ENCODE measurements around the gene WIPI1. TPM values are rescaled to one million over a fixed set of nuclear protein-coding genes. Genes with fewer than 3 reads are reported as not detected.

The WIPI1 gene
- total RNA-seq, 1 experiment from 2014 or later, result 38.4 TPM

DNA sequence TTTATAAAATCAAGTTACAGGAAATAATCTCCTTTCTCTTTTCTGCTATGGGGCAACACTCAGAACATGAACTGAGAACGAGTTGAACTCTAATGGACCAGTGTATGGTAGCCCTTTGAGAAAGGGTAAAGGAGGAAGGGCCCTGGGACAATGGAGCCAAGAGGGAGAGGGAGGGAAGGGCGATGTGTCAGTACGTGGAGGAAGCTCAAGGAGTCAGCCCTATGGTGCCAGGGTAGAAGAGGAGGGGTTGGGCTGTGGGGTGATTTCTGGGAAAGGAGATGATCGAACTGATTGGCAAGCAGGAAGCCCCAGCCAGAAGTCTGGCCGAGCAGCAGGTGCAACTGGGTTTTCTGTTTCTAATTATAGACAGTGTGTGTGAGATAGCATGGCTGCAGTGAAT, 4.3 kb upstream of the WIPI1 start:
- Mint-ChIP-seq H3K4me1 (ENCODE audit: insufficient read depth, unreplicated experiment) (peaks cover 22% of the 10 kb centered on the region), H3K4me3 (ENCODE audit: unreplicated experiment) (no peak overlapping the region), H3K27ac (ENCODE audit: low read depth, unreplicated experiment) (peak overlapping the region; percentile 23), H3K9me3 (ENCODE audit: unreplicated experiment) (no peaks in the 10 kb centered on the region), H3K36me3 (ENCODE audit: insufficient read depth, unreplicated experiment) (no peaks in the 10 kb centered on the region), H3K27me3 (ENCODE audit: insufficient read depth, unreplicated experiment) (no peaks in the 10 kb centered on the region)
- no peak for TF ChIP-seq CTCF (IDR thresholded peaks at IDR 0.05; ENCODE audit: unreplicated experiment)
- ChIA-PET POLR2A (interaction anchor here (2.0 to 8.8 kb wide), 2 partner anchors 51 to 208 kb away, joined by 6 to 114 read pairs; partner anchors contain the start of gene PRKAR1A), CTCF (interaction anchor here (0.6 to 2.3 kb wide), 7 partner anchors 15 to 288 kb away, joined by 3 to 12 read pairs (median 7); no protein-coding TSS in a partner anchor)
- no peak for DNase-seq (ENCODE audit: unreplicated experiment)
- intact Hi-C loops (cut with micrococcal nuclease), result loop anchor here (5.0 kb wide), 2 partner anchors 494 to 744 kb away; partner anchors contain the start of gene NOL11
- no TSS peak for BruUV-seq (replicated peaks)

DNA sequence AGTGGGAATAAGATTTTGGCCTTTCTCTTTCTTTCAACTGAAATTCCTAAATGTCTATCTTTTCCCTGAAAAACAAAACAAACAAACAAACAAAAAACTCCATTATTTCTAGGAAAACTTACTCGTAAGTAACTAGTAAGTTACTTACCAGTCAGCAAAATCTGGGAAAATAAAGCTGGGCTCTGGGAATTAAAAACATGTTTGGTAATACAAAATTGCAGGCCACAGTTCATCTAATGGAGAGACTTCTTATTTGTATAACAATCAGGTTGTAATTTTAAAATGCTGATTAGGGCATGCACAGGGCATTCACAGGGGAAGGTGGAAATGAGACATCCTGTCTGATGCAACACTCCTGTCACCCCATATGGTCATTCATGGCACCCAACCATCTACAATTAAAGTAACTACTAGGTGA, 3.8 kb upstream of the WIPI1 start:
- Mint-ChIP-seq H3K36me3 (ENCODE audit: insufficient read depth, unreplicated experiment) (no peaks in the 10 kb centered on the region), H3K4me3 (ENCODE audit: unreplicated experiment) (no peak overlapping the region), H3K9me3 (ENCODE audit: unreplicated experiment) (no peaks in the 10 kb centered on the region), H3K27ac (ENCODE audit: low read depth, unreplicated experiment) (peak overlapping the region; percentile 23), H3K4me1 (ENCODE audit: insufficient read depth, unreplicated experiment) (peaks cover 27% of the 10 kb centered on the region), H3K27me3 (ENCODE audit: insufficient read depth, unreplicated experiment) (no peaks in the 10 kb centered on the region)
- intact Hi-C loops (cut with micrococcal nuclease), result loop anchor here (5.0 kb wide), 2 partner anchors 494 to 744 kb away; partner anchors contain the start of gene NOL11
- no peak for TF ChIP-seq CTCF (IDR thresholded peaks at IDR 0.05; ENCODE audit: unreplicated experiment)
- CTCF ChIA-PET, result interaction anchor here (0.6 to 2.3 kb wide), 6 partner anchors 24 to 288 kb away, joined by 3 to 12 read pairs (median 6); no protein-coding TSS in a partner anchor
- no peak for DNase-seq (ENCODE audit: unreplicated experiment)
- TSS peak; percentile 21 for BruUV-seq (replicated peaks)
- POLR2A ChIA-PET, result interaction anchor here (2.0 to 8.8 kb wide), 2 partner anchors 51 to 207 kb away, joined by 6 to 114 read pairs; partner anchors contain the start of gene PRKAR1A

- no peak overlapping the region for H3K4me3 Mint-ChIP-seq (ENCODE audit: unreplicated experiment)
- intact Hi-C loops (cut with micrococcal nuclease), result loop anchor here (5.0 kb wide), 2 partner anchors 493 to 743 kb away; partner anchors contain the start of gene NOL11
- no peak for TF ChIP-seq CTCF (IDR thresholded peaks at IDR 0.05; ENCODE audit: unreplicated experiment)
- no peaks in the 10 kb centered on the region for H3K27me3 Mint-ChIP-seq (ENCODE audit: insufficient read depth, unreplicated experiment)
- TSS peak; percentile 12 for BruUV-seq (replicated peaks)
- peaks cover 31% of the 10 kb centered on the region for H3K4me1 Mint-ChIP-seq (ENCODE audit: insufficient read depth, unreplicated experiment)
- no peaks in the 10 kb centered on the region for H3K9me3 Mint-ChIP-seq (ENCODE audit: unreplicated experiment)
- ChIA-PET CTCF (interaction anchor here (0.6 to 2.5 kb wide), 7 partner anchors 9 to 297 kb away, joined by 3 to 12 read pairs (median 4); no protein-coding TSS in a partner anchor), POLR2A (interaction anchor here (0.7 to 8.8 kb wide), 4 partner anchors 51 to 212 kb away, joined by 3 to 114 read pairs (median 10); partner anchors contain the start of genes ARSG, PRKAR1A and SLC16A6)
- DNase-seq (ENCODE audit: unreplicated experiment), result no peak
- H3K36me3 Mint-ChIP-seq (ENCODE audit: insufficient read depth, unreplicated experiment), result no peaks in the 10 kb centered on the region
- peak overlapping the region; percentile 23 for H3K27ac Mint-ChIP-seq (ENCODE audit: low read depth, unreplicated experiment)
Measured at GRCh38 chr17:68460715-68461114, 3.4 kb upstream of the WIPI1 start.

- H3K4me3 Mint-ChIP-seq (ENCODE audit: unreplicated experiment), result no peak overlapping the region
- H3K27ac Mint-ChIP-seq (ENCODE audit: low read depth, unreplicated experiment), result no peak overlapping the region
- H3K36me3 Mint-ChIP-seq (ENCODE audit: insufficient read depth, unreplicated experiment), result no peaks in the 10 kb centered on the region
- CTCF ChIA-PET, result interaction anchor here (0.6 to 2.5 kb wide), 5 partner anchors 9 to 298 kb away, joined by 3 to 12 read pairs (median 4); no protein-coding TSS in a partner anchor
- POLR2A ChIA-PET, result interaction anchor here (0.7 to 8.8 kb wide), 3 partner anchors 52 to 211 kb away, joined by 3 to 114 read pairs (median 14); partner anchors contain the start of genes ARSG, PRKAR1A and SLC16A6
- H3K9me3 Mint-ChIP-seq (ENCODE audit: unreplicated experiment), result no peaks in the 10 kb centered on the region
- intact Hi-C loops (cut with micrococcal nuclease), result loop anchor here (5.0 kb wide), 2 partner anchors 493 to 743 kb away; partner anchors contain the start of gene NOL11
- TF ChIP-seq CTCF (IDR thresholded peaks at IDR 0.05; ENCODE audit: unreplicated experiment), result no peak
- H3K27me3 Mint-ChIP-seq (ENCODE audit: insufficient read depth, unreplicated experiment), result no peaks in the 10 kb centered on the region
- H3K4me1 Mint-ChIP-seq (ENCODE audit: insufficient read depth, unreplicated experiment), result peaks cover 37% of the 10 kb centered on the region
- no peak for DNase-seq (ENCODE audit: unreplicated experiment)
- no TSS peak for BruUV-seq (replicated peaks)
Measured at GRCh38 chr17:68460146-68460545, 2.9 kb upstream of the WIPI1 start.
